ENCODE results near the gene RRAD. TPM values are rescaled to one million over a fixed set of nuclear protein-coding genes. Genes with fewer than 3 reads are reported as not detected.
"Not testable (repeated sequence)": the region's sequence is repeated elsewhere in the genome, so short reads cannot be mapped to it uniquely, and the experiment has no call there.

The RRAD gene
- total RNA-seq, 4 donors from 2014 or later = 3.8 to 21.0 (median 11.9) TPM

DNA sequence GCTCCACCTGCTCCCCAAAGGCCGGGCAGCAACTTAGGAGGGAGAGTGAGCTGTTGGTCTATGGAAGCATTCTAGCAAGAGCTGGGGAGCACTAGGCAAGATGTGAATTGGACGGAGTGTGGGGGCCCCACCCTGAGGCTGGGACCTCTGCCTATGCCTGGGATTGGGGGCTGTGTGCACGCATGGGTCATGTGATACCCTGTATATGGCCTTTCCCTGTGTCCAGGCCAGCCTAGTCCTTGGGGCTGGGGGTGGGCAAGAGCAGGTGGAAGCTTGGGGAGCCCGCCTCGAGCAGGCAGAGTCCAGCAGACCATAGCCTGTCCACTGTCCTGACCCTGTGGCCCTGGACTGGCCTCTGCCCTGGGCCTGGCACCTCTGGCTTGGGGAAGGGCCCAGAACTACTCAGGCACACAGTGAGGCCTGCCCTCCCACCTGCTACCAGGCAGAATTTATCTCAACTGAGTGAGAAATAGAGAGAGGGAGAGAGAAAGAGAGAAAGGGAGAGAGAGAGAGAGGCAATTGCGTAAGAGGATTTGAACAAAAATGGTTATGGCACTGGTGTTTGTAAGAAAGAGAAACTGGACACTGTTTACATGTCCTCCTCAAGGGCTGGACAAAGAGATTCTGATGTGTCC, 25.9 kb downstream of the RRAD start:
- TF ChIP-seq, protein P1, sequence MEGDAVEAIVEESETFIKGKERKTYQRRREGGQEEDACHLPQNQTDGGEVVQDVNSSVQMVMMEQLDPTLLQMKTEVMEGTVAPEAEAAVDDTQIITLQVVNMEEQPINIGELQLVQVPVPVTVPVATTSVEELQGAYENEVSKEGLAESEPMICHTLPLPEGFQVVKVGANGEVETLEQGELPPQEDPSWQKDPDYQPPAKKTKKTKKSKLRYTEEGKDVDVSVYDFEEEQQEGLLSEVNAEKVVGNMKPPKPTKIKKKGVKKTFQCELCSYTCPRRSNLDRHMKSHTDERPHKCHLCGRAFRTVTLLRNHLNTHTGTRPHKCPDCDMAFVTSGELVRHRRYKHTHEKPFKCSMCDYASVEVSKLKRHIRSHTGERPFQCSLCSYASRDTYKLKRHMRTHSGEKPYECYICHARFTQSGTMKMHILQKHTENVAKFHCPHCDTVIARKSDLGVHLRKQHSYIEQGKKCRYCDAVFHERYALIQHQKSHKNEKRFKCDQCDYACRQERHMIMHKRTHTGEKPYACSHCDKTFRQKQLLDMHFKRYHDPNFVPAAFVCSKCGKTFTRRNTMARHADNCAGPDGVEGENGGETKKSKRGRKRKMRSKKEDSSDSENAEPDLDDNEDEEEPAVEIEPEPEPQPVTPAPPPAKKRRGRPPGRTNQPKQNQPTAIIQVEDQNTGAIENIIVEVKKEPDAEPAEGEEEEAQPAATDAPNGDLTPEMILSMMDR (IDR thresholded peaks at IDR 0.05) = no peak
- ATAC-seq (ENCODE audit: low FRiP score) (peak; percentile 17), DNase-seq (ENCODE audit: low spot score) (no peak)

DNA sequence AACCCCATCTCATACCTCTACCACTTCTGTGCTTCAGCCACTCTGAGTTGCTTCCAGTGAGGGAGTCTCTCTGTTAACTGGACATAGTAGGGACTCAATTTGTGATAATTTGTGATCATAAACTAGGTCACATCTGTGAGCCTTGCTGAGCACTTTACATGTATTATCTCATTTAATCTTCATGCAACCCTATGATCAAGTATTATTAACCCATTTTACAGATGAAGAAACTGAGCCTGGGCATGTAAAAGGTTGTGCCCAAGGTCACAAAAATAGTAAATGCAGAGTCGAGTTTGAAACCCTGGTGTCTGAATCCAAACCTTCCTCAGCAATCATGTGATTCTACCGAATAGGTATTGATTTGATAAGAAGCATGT, 26.4 kb downstream of the RRAD start:
- ATAC-seq (ENCODE audit: low FRiP score) (no peak), DNase-seq (ENCODE audit: low spot score) (no peak)
- TF ChIP-seq, protein P1 (IDR thresholded peaks at IDR 0.05) = no peak

DNA sequence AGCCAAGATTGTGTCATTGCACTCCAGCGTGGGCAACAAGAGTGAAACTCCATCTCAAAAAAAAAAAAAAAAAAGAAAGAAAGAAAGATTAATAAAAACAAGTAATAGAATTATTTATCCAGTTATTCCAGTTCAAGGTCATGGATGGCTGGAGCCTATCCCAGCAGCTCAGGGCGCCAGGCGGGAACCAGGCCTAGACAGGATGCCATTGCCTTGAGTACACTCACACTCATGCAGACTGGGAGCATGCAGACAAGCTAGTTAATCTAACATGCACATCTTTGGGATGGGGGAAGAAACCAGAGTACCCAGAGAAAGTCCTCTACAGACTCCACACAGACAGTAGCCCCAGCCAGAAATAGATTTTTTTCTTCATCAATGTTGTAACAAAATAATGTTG, 27.1 kb downstream of the RRAD start:
- no peak for ATAC-seq (ENCODE audit: low FRiP score)
- no peak for DNase-seq (ENCODE audit: low spot score)
- TF ChIP-seq, protein P1 (IDR thresholded peaks at IDR 0.05) = no peak

DNA sequence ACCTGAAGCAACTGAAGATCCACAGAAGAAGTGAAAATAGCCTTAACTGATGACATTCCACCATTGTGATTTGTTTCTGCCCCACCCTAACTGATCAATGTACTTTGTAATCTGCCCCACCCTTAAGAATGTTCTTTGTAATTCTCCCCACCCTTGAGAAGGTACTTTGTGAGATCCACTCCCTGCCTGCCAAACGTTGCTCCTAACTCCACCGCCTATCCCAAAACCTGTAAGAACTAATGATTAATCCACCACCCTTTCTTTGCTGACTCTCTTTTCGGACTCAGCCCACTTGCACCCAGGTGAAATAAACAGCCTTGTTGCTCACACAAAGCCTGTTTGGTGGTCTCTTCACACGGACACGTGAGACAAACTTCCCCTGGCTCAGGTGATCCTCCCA, 28.7 kb downstream of the RRAD start:
- not testable (repeated sequence) for DNase-seq (ENCODE audit: low spot score); ATAC-seq (ENCODE audit: low FRiP score)

DNA sequence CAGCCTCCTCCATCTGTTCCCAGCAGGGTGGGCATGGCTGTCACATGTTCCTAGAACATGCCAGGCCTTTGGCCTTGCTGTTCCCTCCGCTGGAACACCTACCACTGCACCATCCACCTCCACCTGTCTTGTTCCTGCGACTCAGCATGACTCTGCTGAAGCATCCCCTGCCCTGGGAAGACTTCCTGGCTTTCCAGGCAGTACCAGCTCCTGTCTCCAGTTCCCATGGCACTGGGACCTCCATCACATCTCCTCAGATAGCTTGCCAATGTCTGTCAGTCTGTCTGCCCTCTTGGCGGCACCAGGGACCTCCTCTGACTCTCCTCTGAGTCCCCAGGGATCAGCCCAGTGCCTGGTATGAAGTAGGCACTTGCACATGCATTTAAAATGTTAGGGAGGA, 29.3 kb downstream of the RRAD start:
- ATAC-seq (ENCODE audit: low FRiP score) = no peak
- TF ChIP-seq, protein P1 (IDR thresholded peaks at IDR 0.05) = no peak
- no peak for DNase-seq (ENCODE audit: low spot score)

DNA sequence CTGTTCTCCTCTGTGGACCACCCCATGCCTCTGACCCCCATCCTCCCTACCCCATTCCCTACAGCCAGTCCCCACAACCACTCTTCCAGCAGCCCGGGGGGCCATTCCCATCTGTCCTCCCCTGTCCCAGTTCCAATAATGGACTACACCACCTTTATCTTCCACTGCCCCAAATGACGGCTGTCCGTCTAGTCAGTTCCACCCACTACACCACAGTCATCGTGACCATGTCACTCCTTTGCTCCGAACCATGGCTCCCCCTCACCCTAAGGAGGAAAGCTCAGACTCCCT, 29.7 kb downstream of the RRAD start:
- TF ChIP-seq, protein P1 (IDR thresholded peaks at IDR 0.05) = no peak
- DNase-seq (ENCODE audit: low spot score) (no peak), ATAC-seq (ENCODE audit: low FRiP score) (no peak)

DNA sequence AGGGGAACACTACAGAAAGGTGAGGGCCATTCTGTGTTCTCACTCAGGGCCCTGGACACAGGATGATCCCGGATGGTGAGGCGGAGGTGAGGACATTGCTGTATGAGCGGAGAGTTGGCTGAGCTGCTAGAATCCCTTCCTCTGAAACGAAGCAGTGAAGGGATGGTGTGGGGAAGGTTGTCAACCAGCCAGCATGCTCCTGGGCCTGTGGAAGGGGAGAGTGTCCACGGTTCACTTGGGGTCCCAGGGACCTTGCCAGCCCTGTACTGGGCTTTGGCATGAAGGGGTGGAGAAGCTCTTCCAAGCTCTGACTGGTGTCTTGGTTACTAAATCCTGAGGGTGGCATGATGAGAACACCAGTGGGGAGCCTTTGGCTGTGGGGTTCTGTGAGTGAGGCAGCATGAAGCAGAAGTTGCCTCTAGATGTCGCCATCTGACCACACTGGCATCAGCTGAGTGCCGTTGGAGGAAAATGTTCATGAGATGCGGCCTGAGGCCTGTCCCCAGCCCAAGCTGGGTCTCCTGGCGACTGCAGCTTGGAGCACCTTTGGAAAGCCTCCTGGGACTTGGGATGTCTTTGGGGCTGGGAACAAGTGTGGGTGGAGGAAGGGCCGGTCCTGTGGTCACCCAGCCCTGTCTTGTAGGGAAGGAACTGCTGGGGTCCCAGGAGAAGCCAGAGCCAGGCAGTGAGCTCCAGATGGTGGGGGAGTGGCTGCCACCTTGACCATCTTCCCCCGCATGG, 30.2 kb downstream of the RRAD start:
- no peak for DNase-seq (ENCODE audit: low spot score)
- ATAC-seq (ENCODE audit: low FRiP score) = peak; percentile 46
- TF ChIP-seq, protein P1 (IDR thresholded peaks at IDR 0.05) = no peak

Data from omental fat pad (tissue), 4 donors.